Superior temporal gyrus (tissue), 1 donor: ENCODE measurements around the gene BCL11A.

Source experiments
- DNase-seq: peaks from one replicate; pipeline ENCODE4 v3.0.0-alpha.2; 2016; ENCODE audit errors: extremely low spot score

Gene BCL11A

DNA sequence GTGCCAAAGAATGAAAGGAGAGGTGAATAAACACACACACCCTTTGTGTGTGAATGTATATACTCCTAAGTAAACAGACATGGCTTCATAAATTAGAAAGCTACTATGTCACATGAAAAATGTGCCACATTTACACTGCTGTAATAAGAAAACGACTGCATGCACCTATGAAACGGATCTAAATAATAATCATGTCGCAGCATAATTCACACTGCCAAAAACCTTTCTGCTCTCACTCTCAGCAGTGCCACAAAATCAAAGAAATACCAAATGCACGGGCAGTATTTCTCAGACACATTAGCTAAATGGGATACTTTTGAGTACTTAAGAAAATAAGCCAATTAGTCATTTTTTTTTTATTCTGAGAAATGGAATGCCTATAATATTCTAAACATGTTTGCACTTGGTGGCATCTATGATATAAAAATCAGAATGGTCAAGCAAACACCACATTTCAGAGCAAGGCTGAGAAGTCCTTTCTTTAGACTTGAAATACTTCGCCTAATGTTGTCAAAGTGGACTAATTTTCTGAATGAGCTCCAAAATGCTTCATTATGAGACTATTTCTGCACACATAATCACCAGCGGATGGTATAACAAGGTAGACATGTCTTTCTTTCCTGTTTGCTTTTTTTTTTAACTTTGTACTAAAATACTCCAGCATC is 6.6 kb downstream of the BCL11A start:
- DNase-seq, result no peak

DNA sequence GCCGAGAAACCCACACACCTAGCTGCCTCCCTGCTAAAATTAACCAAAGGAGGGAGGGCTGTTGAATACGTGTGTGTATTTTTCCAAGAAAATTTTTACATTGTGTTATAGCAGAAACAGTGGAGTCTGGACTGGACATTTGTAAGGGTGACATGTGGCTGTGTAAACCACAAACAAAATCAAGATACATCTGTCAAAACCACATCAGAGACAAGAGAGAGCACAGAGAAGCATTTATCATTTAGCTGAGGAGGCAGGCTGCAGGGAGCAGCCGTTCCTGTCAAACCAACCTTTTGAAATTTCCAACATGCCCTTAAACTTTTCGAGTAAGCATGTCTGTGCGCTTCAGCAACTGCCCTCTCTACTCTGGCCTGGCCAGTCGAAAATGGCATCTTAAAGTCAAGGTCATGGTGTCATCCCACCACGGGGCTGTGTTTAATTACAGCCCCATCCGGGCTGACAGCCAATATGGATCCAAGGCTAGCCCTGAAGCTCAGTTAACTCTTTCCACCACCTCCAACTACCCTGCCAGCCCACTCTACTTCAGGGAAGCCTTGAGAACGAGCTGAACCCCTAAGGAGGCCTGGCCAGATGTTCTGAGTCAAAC is 8.4 kb downstream of the BCL11A start:
- no peak for DNase-seq

DNA sequence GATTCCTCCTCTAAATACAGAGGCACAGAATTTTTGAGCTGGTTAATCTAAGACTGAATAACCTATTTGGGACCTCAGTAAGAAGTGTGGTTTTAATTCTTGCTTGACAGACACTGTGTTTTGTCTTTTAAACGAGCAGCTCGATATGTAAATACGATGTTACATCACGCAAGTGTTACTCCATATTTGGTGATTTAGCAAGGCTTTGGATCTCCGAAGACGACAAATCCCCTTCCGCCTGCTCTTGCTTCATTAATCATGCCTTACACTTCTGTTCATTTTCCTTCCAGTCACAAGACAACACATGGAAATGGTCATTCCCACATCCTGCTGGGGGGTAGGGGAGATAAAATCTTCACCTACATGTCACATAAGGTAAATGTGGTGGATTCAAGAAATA is 9.4 kb downstream of the BCL11A start:
- no peak for DNase-seq

DNA sequence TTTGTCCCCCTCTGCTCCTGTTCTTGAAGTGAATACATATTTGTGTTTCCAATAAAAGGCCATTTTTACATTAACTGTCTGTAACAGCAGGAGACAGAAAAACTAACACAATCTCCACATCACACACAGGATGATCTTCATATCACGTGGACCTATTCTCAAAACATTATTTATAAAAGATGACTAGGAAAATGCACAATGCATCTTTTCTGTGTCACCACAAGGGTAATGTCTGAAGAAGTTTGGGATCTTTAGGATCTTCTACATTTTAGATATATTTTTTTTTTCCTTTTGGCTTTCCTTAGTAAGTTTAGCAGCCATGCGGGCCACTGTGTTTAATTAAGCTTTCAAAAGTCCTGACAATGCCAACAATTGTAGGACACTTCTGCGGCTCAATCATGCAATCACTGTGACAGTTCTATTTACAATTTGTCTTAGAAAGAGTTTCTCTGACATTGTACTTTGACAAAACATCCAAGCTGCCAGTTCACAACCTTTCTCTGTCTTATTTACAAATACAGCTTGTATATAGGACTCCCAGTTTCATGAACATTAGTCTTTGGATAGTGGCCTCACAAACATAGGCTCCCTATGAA is 12.3 kb downstream of the BCL11A start:
- no peak for DNase-seq

DNA sequence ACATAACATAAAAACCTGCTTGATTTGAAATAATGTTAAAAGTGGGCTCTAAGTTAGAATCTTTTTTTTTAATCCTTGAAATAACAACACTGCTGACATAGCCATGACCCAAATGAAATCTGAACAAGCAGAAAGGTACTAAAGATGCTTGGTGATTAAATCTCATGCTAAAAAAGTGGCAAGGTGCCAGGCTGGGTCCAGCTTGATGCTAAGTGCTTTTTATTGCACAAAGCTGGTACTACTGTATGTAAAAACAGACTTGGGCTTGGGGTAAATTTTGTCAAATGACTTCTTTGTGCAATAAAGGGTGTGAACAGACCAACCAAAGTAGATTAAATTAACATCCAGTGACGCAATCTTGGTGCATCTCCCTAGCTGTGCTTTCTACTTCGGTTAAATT is 13.4 kb downstream of the BCL11A start:
- DNase-seq, result no peak

DNA sequence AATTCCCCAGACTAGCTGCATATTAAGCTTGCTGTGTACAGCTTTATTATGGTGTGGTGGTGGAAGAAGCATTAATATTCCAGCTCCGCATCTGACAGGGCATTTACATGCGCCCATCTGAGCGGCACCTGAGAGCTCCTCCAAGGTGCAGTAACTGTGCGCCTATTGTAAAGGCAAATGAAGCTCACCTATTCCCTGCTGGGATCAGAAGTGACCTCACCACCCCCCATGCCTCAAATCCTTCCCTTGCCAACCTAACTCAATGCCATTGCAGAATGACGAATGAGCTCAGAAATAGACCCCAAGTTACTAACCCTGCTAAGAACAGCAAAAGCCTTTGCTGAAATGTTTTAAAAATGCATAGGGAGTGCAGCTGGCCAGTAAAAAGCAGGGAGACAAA is 14.3 kb downstream of the BCL11A start:
- DNase-seq, result no peak

DNA sequence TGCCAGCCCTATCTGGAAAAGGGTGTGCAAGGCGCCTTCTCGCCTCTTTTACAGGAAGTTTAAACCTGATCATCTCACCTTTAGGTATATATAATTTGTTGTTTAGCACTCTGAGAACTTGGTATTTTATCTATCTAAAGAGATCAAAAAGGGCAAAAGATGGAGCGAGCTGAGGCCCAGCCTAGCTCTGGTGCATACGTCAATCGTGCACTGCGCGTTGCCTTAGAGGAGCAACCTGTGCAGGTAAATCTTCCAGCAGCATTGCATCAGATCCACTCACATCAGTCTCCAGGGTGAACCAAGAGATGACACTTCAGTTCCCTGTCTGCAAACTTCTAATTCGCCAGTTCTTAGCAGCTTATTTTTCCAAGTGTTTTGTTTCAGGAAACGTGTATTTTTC is 15.4 kb downstream of the BCL11A start:
- no peak for DNase-seq

DNA sequence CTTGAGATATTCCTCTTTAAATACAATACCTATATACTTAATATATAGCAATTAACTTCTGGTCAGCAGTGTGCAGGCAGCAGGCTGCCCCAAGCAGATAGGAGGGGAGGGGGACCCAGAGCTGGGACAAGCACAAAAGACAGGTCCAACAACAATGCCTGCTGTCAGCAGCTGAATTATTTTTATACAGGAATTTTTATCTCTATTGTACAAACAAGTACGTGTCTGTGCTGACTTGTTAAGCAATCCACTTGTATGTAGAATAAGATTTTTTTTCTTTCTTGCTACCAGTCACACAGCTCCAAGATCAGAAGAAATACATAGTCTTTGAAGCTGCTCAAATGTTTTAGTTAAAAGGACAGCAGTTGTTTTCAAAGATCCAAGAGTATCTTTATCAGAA is 16.7 kb downstream of the BCL11A start:
- no peak for DNase-seq

DNA sequence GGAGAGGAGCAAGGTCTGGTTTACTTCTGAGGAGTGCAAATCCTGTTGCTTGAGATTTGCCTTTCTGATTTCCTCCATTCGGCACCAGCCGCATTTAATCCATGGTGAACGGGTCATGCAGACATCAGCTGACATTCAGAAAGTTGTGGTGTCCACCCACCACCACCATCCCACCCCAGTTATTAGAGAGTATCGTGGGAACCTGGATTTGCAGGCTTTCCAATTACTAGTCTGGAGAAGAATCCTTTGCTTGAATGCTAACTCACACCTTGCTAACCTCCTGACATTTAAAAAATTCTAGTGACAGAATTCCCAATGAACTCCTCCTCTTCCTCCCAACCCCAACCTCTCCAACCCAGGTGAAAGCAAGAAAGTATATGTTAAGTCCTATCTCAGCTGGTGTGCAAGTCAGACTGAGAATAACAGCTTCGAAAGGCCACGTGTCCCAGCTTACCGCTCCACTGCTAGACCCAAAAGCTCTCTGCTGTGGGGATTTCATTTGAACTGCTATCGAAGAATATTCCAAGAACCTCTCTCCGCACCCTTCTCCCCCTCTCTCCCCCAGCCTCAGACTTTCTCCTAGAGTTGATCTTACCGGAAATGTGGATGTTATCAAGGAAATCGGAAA is 17.7 kb downstream of the BCL11A start:
- DNase-seq, result no peak

DNA sequence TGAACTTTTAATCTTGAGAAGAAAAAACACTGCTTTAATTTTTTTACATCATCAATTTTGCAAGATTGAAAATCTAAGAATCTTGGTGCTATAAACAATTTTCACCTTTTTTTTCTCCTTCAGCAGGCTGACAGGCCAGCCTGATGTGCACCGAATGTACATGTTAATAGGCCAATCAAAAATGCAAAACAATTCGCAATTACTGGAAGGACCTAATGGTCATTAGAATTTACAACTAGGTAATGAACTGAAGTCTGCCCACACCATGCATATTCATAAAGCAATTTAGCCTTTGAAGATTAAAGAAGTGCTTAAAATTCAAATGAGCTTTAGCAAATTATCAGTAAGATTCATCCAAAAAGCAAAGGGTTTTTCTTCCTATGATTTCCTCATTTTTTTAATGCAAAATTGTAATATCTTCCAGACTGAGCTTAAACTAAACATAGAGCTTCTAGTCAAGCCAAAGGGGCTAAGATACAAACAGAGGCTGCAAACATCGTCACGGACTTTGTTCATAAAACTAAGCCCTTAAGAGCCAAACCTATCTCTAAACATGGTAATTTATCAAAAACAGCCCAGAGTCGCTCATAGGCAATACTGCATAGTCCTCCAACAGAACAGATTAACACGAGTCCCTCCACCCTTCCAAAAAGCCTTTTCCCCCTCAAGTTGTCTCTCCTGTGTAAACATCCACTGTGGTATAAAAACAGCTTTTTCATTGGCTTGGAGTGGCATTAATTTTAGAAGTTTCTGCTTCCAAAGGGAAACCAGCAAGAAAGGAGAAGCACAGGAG is 18.4 kb downstream of the BCL11A start:
- DNase-seq, result no peak

DNA sequence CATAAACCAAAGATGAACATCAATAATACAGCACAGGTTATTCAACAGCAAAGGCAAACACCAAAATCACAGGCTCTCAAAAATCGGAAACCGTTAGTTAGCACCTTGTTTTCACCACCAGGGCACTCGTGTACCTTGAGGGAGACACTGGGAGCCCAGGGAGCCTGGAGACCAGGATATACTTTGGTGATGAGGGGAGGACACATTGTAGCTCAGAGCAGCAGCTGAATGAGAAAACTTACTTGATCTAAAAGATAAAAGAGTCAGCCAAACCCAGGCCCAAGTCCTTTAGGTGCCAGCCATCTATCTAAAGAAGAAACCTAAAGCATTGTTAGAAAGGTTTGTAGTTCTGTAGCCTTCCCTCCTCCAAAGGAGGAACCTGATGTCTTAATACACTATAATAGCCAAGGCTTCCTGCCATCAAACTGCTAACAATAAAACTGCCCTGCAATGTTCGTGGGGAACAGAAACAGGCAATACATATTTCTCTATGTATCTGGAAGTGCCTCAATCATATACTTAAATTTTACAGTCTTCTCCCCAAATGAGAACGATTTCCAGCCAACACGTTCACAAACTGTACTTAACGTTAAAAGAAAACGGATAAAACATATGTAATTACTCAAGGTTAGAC is 19.3 kb downstream of the BCL11A start:
- no peak for DNase-seq

DNA sequence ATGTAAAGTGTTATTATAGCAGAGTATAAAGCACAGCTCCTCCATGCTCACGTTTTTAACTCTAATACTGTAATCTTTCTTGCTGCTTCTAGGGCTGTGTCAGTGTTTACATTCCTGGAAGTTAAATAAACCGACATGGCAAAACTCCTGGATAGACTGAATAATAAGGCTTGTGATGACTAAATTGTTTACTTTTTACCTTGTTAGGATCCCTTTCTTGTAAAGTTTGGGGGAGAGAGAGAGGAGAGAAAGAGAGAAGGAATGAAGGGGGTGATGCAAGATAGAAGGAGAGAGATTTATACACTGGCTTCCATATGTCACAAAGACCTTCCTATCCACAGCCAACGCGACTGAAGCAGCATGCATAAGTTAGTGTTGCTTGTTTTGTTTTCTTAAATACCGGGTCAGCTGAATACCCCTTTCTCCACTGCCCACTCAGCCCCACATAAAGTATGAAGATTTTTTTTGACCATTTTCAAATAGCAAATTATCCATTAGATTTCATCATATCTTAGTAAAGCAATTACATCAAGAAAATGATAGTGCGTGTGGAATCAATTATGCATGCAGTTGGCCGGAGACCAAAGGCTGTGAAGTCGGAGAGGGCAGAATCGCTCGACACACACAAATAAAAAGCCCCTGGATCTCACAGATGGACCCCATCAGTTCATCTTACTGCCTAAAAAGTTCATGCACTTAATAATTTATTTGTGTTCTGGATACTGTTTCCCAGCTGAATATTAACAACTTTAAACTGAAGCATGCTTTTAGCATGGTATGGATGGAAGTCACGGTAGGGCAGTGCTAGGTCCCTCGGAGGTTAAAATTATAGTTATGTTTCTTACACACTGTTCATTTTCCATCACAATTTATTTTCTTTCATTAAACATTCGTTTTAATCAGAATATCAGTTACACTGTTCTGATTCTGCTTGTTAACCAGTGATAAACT is 20.1 kb downstream of the BCL11A start:
- no peak for DNase-seq

DNA sequence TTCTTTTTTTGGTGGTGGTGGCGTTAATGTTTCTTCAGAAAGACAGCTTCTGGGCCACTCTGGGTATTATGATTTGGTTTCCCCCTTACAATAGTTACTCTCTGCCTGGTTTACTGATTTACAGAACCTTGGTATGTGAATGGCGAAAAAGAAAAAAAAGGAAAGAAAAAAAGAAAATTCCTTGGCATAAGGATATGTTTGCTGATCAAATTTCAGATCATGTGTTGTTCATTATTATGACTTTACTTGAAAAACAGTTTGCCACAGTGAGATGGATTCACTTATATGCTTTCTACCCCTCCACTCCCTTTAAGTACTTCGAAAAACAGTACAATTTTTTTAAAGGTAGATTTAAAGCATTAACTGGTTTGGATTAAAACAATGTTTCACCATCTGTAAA is 21.0 kb downstream of the BCL11A start:
- no peak for DNase-seq

DNA sequence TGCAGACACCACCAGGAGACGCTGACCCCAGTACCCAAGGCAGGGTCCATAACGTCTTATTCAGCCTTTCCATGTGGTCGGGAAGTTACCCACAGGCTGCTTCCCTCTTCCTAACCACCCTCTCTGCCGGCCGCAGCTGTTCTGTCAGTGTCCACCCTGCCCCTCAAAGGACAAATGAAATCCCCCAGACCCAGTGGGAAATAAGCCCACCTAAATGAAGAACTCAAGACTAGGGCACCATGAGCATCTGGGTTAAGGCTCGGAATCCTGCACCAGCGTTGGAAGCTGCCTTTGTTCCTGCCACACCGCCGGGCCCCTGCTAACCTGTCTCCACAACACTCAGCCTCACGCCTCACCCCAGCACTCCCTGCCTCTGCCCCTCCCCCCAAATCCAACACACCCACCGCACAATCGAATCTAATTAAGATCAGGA is 21.7 kb downstream of the BCL11A start:
- no peak for DNase-seq

DNA sequence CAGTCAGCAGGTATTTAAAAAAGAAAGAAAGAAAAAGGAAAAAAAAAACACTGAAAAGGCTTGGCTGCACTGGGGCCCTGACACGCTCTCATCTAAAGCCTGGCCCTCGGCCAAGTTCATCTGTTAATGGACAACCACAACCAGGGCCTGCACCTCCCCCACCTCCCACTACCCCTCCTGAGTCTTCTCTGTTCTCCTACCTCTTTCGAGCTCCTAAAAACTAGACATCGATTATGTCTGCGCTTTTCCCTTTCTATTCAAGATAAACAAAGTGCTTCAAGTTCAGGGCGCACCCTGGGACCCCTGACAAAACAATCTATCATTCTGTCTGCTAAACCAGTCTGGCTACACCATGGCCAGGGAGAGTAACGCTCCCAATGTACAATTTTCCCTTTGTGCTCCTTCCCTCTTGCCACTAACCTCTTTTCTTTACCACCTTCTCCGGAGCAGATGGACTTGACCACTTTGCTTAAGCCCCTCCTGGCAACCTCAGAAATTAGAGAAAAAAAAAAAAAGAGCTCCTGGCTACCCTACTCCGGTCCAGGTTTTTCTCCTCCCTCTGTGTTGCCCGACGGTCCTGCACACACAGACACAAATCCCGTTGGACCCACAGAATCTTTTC is 22.7 kb downstream of the BCL11A start:
- no peak for DNase-seq

DNA sequence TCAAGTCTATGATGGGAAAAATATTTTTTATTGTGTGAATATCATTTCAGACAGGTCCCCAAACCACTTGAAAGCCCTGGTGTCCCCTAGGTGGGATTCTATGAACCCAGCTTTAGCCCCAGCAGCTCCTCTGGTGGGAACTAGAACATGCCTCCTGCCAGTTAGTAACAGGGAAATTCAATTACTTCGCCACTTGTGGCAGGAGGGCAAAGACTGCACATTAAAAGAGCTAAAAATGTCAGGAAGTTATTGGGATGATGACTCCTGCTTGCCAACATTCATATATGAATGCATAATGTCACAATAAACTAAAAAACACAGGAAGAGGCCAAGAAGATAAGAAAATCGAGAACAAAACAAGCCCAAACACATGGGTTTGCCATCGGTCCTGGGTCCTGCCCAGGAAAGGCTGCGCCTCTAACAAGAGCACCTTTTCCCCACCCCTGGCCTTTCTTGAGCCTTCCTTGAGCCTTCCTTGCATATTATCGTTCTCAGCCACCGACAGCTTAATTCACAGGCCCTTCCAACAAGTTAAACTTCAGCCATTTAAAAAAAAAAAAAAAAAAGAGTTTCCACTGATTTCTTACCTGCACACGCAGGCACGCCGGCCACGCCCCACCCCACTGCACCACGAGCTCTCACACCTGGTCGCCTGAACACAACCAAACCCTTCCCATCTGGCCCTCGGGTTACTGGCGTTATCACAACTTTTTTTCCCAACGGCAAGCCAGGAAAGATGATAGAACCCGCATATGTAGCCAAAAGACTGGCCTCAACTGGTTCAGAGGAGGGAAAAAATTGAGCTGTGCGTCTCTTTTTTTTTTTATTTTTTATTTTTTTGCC is 23.4 kb downstream of the BCL11A start:
- DNase-seq, result no peak

DNA sequence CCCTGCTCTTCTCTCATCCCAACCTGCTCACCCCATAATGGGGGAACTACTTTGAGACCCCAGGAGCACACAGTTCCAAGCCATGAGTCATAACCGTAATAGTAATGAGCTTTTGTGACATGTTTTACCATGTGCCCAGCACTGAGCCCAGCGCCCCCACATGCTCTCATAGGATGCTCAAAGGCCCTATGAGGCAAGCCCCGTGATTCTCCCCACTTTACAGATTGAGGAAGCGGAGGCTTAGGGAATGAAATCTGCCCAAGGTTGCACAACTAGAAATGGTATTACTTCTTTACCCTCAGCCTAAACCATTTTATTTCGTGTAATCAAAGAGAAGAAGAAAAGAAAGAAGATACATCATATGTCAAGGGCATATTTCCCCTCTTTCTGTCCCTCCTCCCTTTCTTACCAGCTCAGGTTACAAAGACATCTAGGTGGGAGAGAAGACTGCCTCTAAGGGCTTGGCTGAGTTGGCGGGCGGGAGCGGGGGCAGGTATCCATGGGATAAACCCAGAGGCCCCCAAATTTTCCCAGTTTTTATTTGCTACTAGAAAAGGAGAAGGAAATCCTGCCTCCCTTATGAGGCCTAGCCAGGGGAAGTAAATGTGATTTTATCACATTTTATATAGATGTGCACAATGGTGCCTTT is 24.2 kb downstream of the BCL11A start:
- no peak for DNase-seq

DNA sequence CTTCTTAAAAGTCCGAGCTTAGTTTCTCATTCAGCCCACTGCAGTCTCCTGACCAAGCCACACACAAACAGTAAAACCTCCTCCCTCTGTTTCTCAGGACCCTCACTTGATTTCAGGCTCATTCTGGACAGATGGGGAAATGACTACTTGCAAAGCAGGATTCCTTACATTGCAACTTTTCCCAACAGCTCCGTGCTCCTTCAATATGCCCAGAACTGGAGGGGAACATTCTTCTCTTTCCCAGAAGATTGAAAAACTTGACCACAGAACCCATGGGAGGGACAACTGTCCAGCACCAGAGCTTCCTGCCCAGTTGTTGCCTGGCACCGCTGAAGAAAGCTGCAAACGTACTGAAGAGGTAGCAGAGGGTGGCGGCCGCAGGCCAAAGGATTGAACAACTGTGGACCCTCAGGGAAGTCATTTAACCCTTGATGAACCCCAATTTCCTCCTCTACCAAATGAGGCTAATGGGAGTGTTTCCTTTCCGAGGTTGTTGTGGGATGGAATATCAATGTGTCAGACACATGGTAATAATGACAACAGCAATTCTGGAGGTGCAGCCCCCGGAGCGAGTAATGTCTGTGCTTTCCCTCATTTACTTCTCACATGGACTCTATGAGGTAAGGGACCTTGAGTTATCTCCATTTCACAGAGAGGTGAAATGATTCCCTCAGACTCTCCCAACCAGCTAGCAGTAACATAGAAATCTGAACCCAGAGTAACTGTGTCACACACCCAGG is 25.0 kb downstream of the BCL11A start:
- no peak for DNase-seq
